Mesendoderm (in vitro differentiated cells): ENCODE data around the gene TRABD.
A peak's percentile ranks its signal among the peaks of the same experiment; 100 is the strongest.
"Not testable (repeated sequence)": the region's sequence is repeated elsewhere in the genome, so short reads cannot be mapped to it uniquely, and the experiment has no call there.

Experiments
- DNase-seq: peaks from one replicate; pipeline ENCODE4 v3.0.0; 2013
- H2AK5ac ChIP-seq: 2 replicates; pipeline ENCODE4 v1.6.1; 2013; ENCODE audit warnings: low read length, inconsistent platforms
- H2BK120ac ChIP-seq: 2 replicates; pipeline ENCODE4 v1.6.1; 2013; ENCODE audit warnings: low read depth, mild to moderate bottlenecking, low read length, moderate library complexity, mixed read lengths
- H2BK15ac ChIP-seq: replicated peaks from 2 replicates; pipeline ENCODE4 v1.6.1; 2013; ENCODE audit warnings: low read depth, mild to moderate bottlenecking, moderate library complexity
- H2BK5ac ChIP-seq: 2 replicates; pipeline ENCODE4 v1.6.1; 2013; ENCODE audit warnings: low read length, inconsistent platforms
- H3K18ac ChIP-seq: 2 replicates; pipeline ENCODE4 v1.6.1; 2013; ENCODE audit warnings: mild to moderate bottlenecking, low read length, mixed read lengths
- H3K23ac ChIP-seq: one replicate; pipeline ENCODE4 v1.6.1; 2013; ENCODE audit warnings: low read length
- H3K27ac ChIP-seq: 2 replicates; pipeline ENCODE4 v1.5.1; 2013; ENCODE audit warnings: low read depth, mild to moderate bottlenecking, inconsistent platforms, low read length, moderate library complexity
- H3K27me3 ChIP-seq: 2 replicates; pipeline ENCODE4 v1.6.1; 2013; ENCODE audit warnings: low read length, control low read depth, mild to moderate bottlenecking, inconsistent platforms; ENCODE audit not compliant: insufficient read depth, poor library complexity
- H3K36me3 ChIP-seq: 2 replicates; pipeline ENCODE4 v1.6.1; 2013; ENCODE audit warnings: low read length, inconsistent platforms; ENCODE audit not compliant: control insufficient read depth, insufficient read depth
- H3K4ac ChIP-seq: one replicate; pipeline ENCODE4 v1.6.1; 2013; ENCODE audit warnings: low read depth, mild to moderate bottlenecking, low read length, moderate library complexity
- H3K4me1 ChIP-seq: 2 replicates; pipeline ENCODE4 v1.6.1; 2013; ENCODE audit warnings: low read depth, low read length, inconsistent platforms; ENCODE audit not compliant: control insufficient read depth
- H3K4me2 ChIP-seq: 2 replicates; pipeline ENCODE4 v1.6.1; 2013; ENCODE audit warnings: low read length
- H3K4me3 ChIP-seq: 2 replicates; pipeline ENCODE4 v1.5.1; 2013; ENCODE audit warnings: mild to moderate bottlenecking, low read length
- H3K56ac ChIP-seq: one replicate; pipeline ENCODE4 v1.6.1; 2013; ENCODE audit warnings: low read length
- H3K79me1 ChIP-seq: 2 replicates; pipeline ENCODE4 v1.6.1; 2013; ENCODE audit warnings: low read length, inconsistent platforms
- H3K79me2 ChIP-seq: 2 replicates; pipeline ENCODE4 v1.6.1; 2013; ENCODE audit warnings: mild to moderate bottlenecking, low read length; ENCODE audit not compliant: control insufficient read depth, insufficient read depth
- H3K9ac ChIP-seq: 2 replicates; pipeline ENCODE4 v1.6.1; 2013; ENCODE audit warnings: low read length, inconsistent platforms
- H4K5ac ChIP-seq: one replicate; pipeline ENCODE4 v1.6.1; 2013; ENCODE audit warnings: low read length
- H4K8ac ChIP-seq: one replicate; pipeline ENCODE4 v1.6.1; 2013; ENCODE audit warnings: low read depth, mild to moderate bottlenecking, control low read depth, low read length, moderate library complexity
- WGBS: extraction: QIAGEN DNeasy Blood & Tissue Kit; methylation state at CpG from one replicate; pipeline ENCODE4 v1.1.7; 2013; ENCODE audit warnings: low lambda C conversion rate, missing lambda C conversion rate; ENCODE audit not compliant: insufficient coverage; ENCODE audit errors: extremely low coverage; 5-methylcytosine and 5-hydroxymethylcytosine counted together

The TRABD gene

GRCh38 chr22:50202130-50202666 is 16.5 kb downstream of the TRABD start:
- Histone ChIP-seq H3K27ac (no peak overlapping the region), H2BK120ac (no peak overlapping the region), H4K5ac (no peak overlapping the region), H3K9ac (peak overlapping the region; percentile 81), H3K79me1 (peaks cover 12% of the 10 kb centered on the region), H2BK5ac (no peak overlapping the region), H3K79me2 (peaks cover 7% of the 10 kb centered on the region), H3K4me3 (no peak overlapping the region), H3K4me1 (peaks cover 3% of the 10 kb centered on the region), H3K23ac (no peak overlapping the region), H2AK5ac (no peak overlapping the region), H2BK15ac (no peak overlapping the region), H3K56ac (peak overlapping the region; percentile 92), H3K27me3 (no peaks in the 10 kb centered on the region), H3K18ac (no peak overlapping the region), H4K8ac (no peak overlapping the region), H3K4ac (no peak overlapping the region), H3K36me3 (peaks cover 2% of the 10 kb centered on the region), H3K4me2 (peak overlapping the region; percentile 84)
- no peak for DNase-seq
- no CpG with 5 or more reads among the region's 13 CpGs for WGBS

- no peak overlapping the region for H3K56ac ChIP-seq
- no peak overlapping the region for H4K8ac ChIP-seq
- H3K4me3 ChIP-seq, result no peak overlapping the region
- no peak overlapping the region for H2BK15ac ChIP-seq
- H3K18ac ChIP-seq, result no peak overlapping the region
- peaks cover 7% of the 10 kb centered on the region for H3K79me2 ChIP-seq
- H3K4me1 ChIP-seq, result peaks cover 3% of the 10 kb centered on the region
- no peak for DNase-seq
- H4K5ac ChIP-seq, result no peak overlapping the region
- H2BK120ac ChIP-seq, result no peak overlapping the region
- no peaks in the 10 kb centered on the region for H3K27me3 ChIP-seq
- H3K79me1 ChIP-seq, result peaks cover 12% of the 10 kb centered on the region
- no peak overlapping the region for H3K27ac ChIP-seq
- no peak overlapping the region for H2AK5ac ChIP-seq
- no CpG with 5 or more reads among the region's 1 CpG for WGBS
- H3K4me2 ChIP-seq, result no peak overlapping the region
- no peak overlapping the region for H3K4ac ChIP-seq
- H2BK5ac ChIP-seq, result no peak overlapping the region
- H3K9ac ChIP-seq, result no peak overlapping the region
- H3K23ac ChIP-seq, result no peak overlapping the region
- H3K36me3 ChIP-seq, result no peaks in the 10 kb centered on the region
Measured at GRCh38 chr22:50203288-50203687, 17.6 kb downstream of the TRABD start.

GRCh38 chr22:50204571-50204970 is 18.9 kb downstream of the TRABD start:
- no peak overlapping the region for H2BK15ac ChIP-seq
- H4K8ac ChIP-seq, result no peak overlapping the region
- H3K27ac ChIP-seq, result no peak overlapping the region
- no peak overlapping the region for H2BK120ac ChIP-seq
- H4K5ac ChIP-seq, result no peak overlapping the region
- no peak overlapping the region for H3K4me2 ChIP-seq
- no peak overlapping the region for H3K4ac ChIP-seq
- peaks cover 7% of the 10 kb centered on the region for H3K79me2 ChIP-seq
- H2BK5ac ChIP-seq, result no peak overlapping the region
- no peak overlapping the region for H3K56ac ChIP-seq
- H3K9ac ChIP-seq, result no peak overlapping the region
- WGBS, result no CpG with 5 or more reads among the region's 7 CpGs
- no peak for DNase-seq
- no peak overlapping the region for H3K18ac ChIP-seq
- H3K36me3 ChIP-seq, result no peaks in the 10 kb centered on the region
- H3K23ac ChIP-seq, result no peak overlapping the region
- no peak overlapping the region for H2AK5ac ChIP-seq
- no peak overlapping the region for H3K4me3 ChIP-seq
- H3K27me3 ChIP-seq, result no peaks in the 10 kb centered on the region
- peaks cover 12% of the 10 kb centered on the region for H3K79me1 ChIP-seq
- peaks cover 3% of the 10 kb centered on the region for H3K4me1 ChIP-seq

GRCh38 chr22:50204998-50205397 is 19.3 kb downstream of the TRABD start:
- H3K56ac ChIP-seq, H3K23ac ChIP-seq, H2BK120ac ChIP-seq, H3K4ac ChIP-seq, H2BK5ac ChIP-seq, H3K27me3 ChIP-seq, H4K5ac ChIP-seq, H3K4me3 ChIP-seq, H3K27ac ChIP-seq, H3K36me3 ChIP-seq, H3K9ac ChIP-seq, H2AK5ac ChIP-seq, H3K79me2 ChIP-seq, H3K4me1 ChIP-seq, H4K8ac ChIP-seq, H2BK15ac ChIP-seq, H3K4me2 ChIP-seq, DNase-seq, H3K18ac ChIP-seq: not testable (repeated sequence)
- no CpG with 5 or more reads among the region's 9 CpGs for WGBS
- peaks cover 12% of the 10 kb centered on the region for H3K79me1 ChIP-seq

GRCh38 chr22:50205781-50206569 is 20.3 kb downstream of the TRABD start:
- no peak overlapping the region for H3K23ac ChIP-seq
- no peak overlapping the region for H3K18ac ChIP-seq
- DNase-seq, result no peak
- H3K36me3 ChIP-seq, result no peaks in the 10 kb centered on the region
- H3K27me3 ChIP-seq, result no peaks in the 10 kb centered on the region
- no CpG with 5 or more reads among the region's 45 CpGs for WGBS
- H3K9ac ChIP-seq, result no peak overlapping the region
- peaks cover 7% of the 10 kb centered on the region for H3K79me2 ChIP-seq
- H3K27ac ChIP-seq, result no peak overlapping the region
- no peak overlapping the region for H3K56ac ChIP-seq
- H2BK120ac ChIP-seq, result no peak overlapping the region
- no peak overlapping the region for H2BK15ac ChIP-seq
- no peak overlapping the region for H2AK5ac ChIP-seq
- H3K4me2 ChIP-seq, result no peak overlapping the region
- H3K4me3 ChIP-seq, result no peak overlapping the region
- peaks cover 3% of the 10 kb centered on the region for H3K4me1 ChIP-seq
- H4K8ac ChIP-seq, result no peak overlapping the region
- H3K4ac ChIP-seq, result no peak overlapping the region
- H4K5ac ChIP-seq, result no peak overlapping the region
- H3K79me1 ChIP-seq, result peaks cover 12% of the 10 kb centered on the region
- no peak overlapping the region for H2BK5ac ChIP-seq
